Naive thymus-derived CD8-positive, alpha-beta T cell (primary cell): ENCODE results near the gene ATF3. TPM values are rescaled to one million over a fixed set of nuclear protein-coding genes. Genes with fewer than 3 reads are reported as not detected.
A peak's percentile ranks its signal among the peaks of the same experiment; 100 is the strongest.

Source experiments
- ATAC-seq, 2 donors: fragments of 150-1000 bp; cut with Tn5 transposase in 1 of 2; sonication (Bioruptor Pico), chemical (Tn5 transposase) in 1 of 2; 1 replicate in 1 of 2; 2 replicates in 1 of 2; pipeline ENCODE4 v1.10.0; 2021; ENCODE audit warnings: mild to moderate bottlenecking in 2 of 2, moderate library complexity in 2 of 2
- POLR2A ChIA-PET: fragments of 350-600 bp; sonication (Branson Sonifier 250); formaldehyde crosslinking; loops from one replicate; lab custom pipeline; 2021; ENCODE audit warnings: antibody characterized with exemption; lab: Charles Lee
- DNase-seq, 10 donors: peaks; one replicate each; pipeline versions ENCODE4 v3.0.0 to v3.0.0-alpha.2; 2020 to 2022
- H3K27ac Mint-ChIP-seq, 10 donors: one replicate each; pipeline ENCODE4 v1.8.0; 2020 to 2022; ENCODE audit warnings: mild to moderate bottlenecking in 10 of 10, mixed read lengths in 10 of 10, moderate library complexity in 4 of 10, inconsistent platforms in 1 of 10
- H3K27me3 Mint-ChIP-seq, 5 donors: one replicate each; pipeline ENCODE4 v1.8.0; 2021 to 2022; ENCODE audit warnings: mixed read lengths in 5 of 5
- H3K36me3 Mint-ChIP-seq, 3 donors: one replicate each; pipeline ENCODE4 v1.8.0; 2020 to 2022; ENCODE audit warnings: mixed read lengths in 3 of 3, mild to moderate bottlenecking in 2 of 3, inconsistent platforms in 1 of 3
- H3K4me1 Mint-ChIP-seq, 4 donors: one replicate each; pipeline ENCODE4 v1.8.0; 2021 to 2022; ENCODE audit warnings: mixed read lengths in 4 of 4
- H3K4me3 Mint-ChIP-seq, 10 donors: one replicate each; pipeline ENCODE4 v1.8.0; 2020 to 2022; ENCODE audit warnings: mild to moderate bottlenecking in 10 of 10, mixed read lengths in 10 of 10, moderate library complexity in 6 of 10, inconsistent platforms in 1 of 10
- H3K9me3 Mint-ChIP-seq, 9 donors: one replicate each; pipeline ENCODE4 v1.8.0; 2020 to 2022; ENCODE audit warnings: mixed read lengths in 9 of 9, mild to moderate bottlenecking in 3 of 9, inconsistent platforms in 1 of 9, moderate library complexity in 1 of 9
- polyA plus RNA-seq, 3 donors: library from polyadenylated mRNA; unstranded; fragments of 300-500 nt; fragmentation: Illumina TruSeq; gene quantifications; one replicate each; pipeline ENCODE4 v1.2.3, GENCODE V29; 2021
- total RNA-seq, 8 experiments: library from RNA in 2 of 8; stranded (reverse) in 2 of 8; gene quantifications; one replicate each; pipeline ENCODE4 v1.2.3 and lab custom pipeline; 2021 to 2026

Gene ATF3
- total and polyA plus RNA-seq, 5 experiments from 2014 or later: 1.4 to 1.8 TPM; not detected in 3

DNA sequence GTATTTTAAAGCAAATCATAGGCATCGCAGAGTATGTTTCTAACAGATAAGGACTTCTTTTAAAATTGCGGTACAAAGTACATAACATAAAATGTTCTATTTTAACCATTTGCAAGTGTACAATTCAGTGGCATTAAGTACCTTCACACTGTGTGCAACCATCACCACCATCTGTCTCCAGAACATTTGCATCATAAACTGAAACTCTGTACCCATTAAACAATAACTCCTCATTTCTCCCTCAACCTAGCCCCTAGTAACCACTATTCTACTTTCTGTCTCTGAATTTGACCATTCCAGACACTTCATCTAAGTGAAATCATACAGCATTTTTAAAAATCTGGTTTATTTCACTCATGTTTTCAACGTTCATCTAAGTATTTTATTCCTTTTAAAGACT lies 16.6 kb upstream of the ATF3 start:
- H3K4me3 Mint-ChIP-seq: no peak overlapping the region
- ATAC-seq: no peak
- H3K9me3 Mint-ChIP-seq: no peaks in the 10 kb centered on the region
- H3K27me3 Mint-ChIP-seq: peaks cover 2 to 29% (median 22%) of the 10 kb centered on the region in 5 donors
- DNase-seq: no peak
- no peaks in the 10 kb centered on the region for H3K36me3 Mint-ChIP-seq
- H3K27ac Mint-ChIP-seq: no peak overlapping the region
- peaks cover 1 to 16% (median 13%) of the 10 kb centered on the region in 4 donors for H3K4me1 Mint-ChIP-seq
- POLR2A ChIA-PET: no interaction called here

- ATAC-seq: no peak
- POLR2A ChIA-PET: no interaction called here
- Mint-ChIP-seq H3K27me3 (peaks cover 0 to 16% (median 8%) of the 10 kb centered on the region in 5 donors), H3K36me3 (no peaks in the 10 kb centered on the region), H3K9me3 (no peaks in the 10 kb centered on the region), H3K4me3 (no peak overlapping the region), H3K4me1 (peaks cover 3 to 21% (median 14%) of the 10 kb centered on the region in 4 donors), H3K27ac (peak overlapping the region in 1 of 10 donors; percentile 73)
- DNase-seq: no peak
Measured at GRCh38 chr1:212593821-212594251, 14.7 kb upstream of the ATF3 start.

DNA sequence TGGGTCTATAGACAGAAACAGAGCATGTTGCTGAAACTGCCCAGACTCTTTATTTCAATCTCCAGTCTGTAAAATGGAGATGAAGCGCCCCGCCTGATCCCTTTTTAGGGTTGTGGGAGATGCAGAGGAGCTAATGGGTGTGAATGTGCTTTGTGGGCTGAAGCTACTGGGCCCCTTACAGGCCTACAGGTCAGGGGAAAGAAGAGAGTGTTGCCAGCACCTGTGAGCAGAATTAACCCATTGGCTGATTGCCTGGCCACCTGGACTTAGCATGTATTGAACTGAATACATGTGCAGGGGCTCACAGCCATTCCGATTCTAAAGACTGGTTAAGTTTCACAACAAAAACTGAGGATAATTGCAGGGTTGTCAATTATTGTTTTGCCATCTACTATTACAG lies 13.9 kb upstream of the ATF3 start:
- H3K27me3 Mint-ChIP-seq: peaks cover 3 to 19% (median 4%) of the 10 kb centered on the region in 5 donors
- DNase-seq: no peak
- no peaks in the 10 kb centered on the region for H3K9me3 Mint-ChIP-seq
- no peak overlapping the region for H3K27ac Mint-ChIP-seq
- POLR2A ChIA-PET: no interaction called here
- no peak overlapping the region for H3K4me3 Mint-ChIP-seq
- no peak for ATAC-seq
- H3K36me3 Mint-ChIP-seq: no peaks in the 10 kb centered on the region
- H3K4me1 Mint-ChIP-seq: peaks cover 3 to 21% (median 14%) of the 10 kb centered on the region in 4 donors

- Mint-ChIP-seq H3K9me3 (no peaks in the 10 kb centered on the region), H3K36me3 (no peaks in the 10 kb centered on the region), H3K4me1 (peaks cover 3 to 21% (median 14%) of the 10 kb centered on the region in 4 donors), H3K27ac (peak overlapping the region in 1 of 10 donors; percentile 73), H3K27me3 (peaks cover 5 to 24% (median 9%) of the 10 kb centered on the region in 5 donors), H3K4me3 (no peak overlapping the region)
- no peak for ATAC-seq
- no peak for DNase-seq
- POLR2A ChIA-PET: no interaction called here
Measured at GRCh38 chr1:212595229-212595628, 13.3 kb upstream of the ATF3 start.

DNA sequence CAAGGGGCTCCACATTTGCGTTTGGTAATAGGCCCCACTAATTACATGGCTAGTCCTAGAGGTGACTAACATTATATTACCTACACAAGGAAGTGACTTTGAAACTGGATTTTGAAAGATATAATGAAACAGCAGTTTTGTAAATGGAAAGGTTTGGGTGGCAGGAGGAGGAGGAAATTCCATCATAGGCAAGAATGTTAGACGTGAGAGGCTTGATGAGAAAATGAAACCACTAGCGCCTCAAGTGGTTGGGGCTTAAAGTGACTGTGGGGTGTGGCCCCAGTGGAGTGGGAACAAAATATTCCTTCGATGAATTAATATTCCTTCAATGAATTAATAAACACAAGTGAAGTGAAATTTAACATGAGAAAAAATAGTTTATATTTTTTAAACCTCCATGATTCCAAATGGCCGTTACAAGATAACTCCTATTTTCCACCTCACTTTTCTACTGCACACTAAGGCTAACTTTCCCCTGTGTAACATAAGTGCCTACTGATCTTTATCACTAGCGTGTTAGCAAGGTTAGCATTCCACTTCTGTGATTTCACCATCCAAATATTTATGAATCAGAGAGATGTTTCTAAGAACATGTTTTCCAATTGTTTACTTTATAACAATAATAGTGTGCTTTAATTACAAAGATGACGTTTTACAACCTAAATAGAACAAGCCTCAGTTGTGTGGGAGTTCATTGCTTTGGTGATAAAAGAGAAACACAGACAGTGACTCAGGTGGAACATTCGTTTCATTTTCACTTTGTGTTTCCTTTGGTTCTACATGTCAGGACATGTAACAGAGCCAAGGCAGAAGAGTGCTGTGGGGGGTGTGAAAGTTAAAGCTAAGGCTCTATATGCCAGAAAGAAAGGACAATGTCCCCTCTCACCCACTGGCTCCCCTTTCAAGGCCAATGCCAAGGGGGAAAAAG lies 12.5 kb upstream of the ATF3 start:
- Mint-ChIP-seq H3K4me3 (peak overlapping the region; percentile 60 to 84 (median 78)), H3K27me3 (peaks cover 6 to 21% (median 12%) of the 10 kb centered on the region in 5 donors), H3K9me3 (no peaks in the 10 kb centered on the region), H3K4me1 (peaks cover 3 to 21% (median 14%) of the 10 kb centered on the region in 4 donors), H3K36me3 (no peaks in the 10 kb centered on the region), H3K27ac (peak overlapping the region in 9 of 10 donors; percentile 12 to 85 (median 74))
- DNase-seq: peak in 4 of 10 donors; percentile 7 to 51 (median 41)
- POLR2A ChIA-PET: no interaction called here
- peak; percentile 92 to 96 for ATAC-seq

DNA sequence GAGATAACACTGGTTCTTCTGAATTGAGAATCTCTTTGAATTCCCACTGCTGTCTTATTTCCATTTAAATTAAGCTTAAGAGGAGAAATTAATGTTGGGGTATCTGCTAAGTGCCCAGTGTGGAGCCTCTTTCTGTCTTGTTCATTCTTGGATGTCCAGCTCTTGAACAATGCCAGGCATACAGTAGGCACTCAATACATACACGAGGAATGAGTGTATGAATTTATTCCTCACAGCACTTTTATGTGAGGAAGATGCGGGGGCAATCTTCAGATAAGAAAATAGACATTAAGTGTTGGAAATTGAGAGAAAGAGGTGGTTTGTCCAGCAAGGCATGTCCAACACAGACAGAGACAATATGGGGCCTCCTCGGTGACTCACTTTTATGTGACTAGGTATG lies 11.8 kb upstream of the ATF3 start:
- H3K9me3 Mint-ChIP-seq: no peaks in the 10 kb centered on the region
- no peak for ATAC-seq
- H3K27me3 Mint-ChIP-seq: peaks cover 8 to 22% (median 14%) of the 10 kb centered on the region in 5 donors
- H3K4me1 Mint-ChIP-seq: peaks cover 3 to 21% (median 14%) of the 10 kb centered on the region in 4 donors
- peak overlapping the region in 2 of 10 donors; percentile 5 to 81 for H3K4me3 Mint-ChIP-seq
- no peak for DNase-seq
- POLR2A ChIA-PET: interaction anchor here (0.6 to 1.3 kb wide), 2 partner anchors 12 to 158 kb away, joined by 4 to 5 read pairs; partner anchors contain the start of gene ATF3
- H3K36me3 Mint-ChIP-seq: no peaks in the 10 kb centered on the region
- peak overlapping the region in 5 of 10 donors; percentile 23 to 83 (median 73) for H3K27ac Mint-ChIP-seq

DNA sequence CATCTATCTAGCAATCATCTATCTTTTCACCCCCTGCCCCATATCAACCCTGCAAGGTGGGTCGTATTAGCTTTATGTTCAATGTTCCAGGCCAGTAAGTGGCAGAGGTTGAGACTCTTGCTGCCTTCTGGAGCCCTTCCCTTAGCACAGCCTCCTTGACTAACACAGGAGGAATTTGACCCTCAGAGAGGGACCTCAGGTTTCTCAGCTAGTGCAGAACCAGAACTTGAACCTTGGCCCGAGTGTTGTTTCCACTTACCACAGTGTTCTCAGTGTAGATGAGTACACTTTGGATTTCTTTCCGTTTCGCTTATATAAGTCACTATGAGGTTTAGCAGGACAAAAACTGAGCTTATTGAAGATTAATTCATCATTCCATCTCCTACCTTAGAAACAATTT lies 11.1 kb upstream of the ATF3 start:
- Mint-ChIP-seq H3K36me3 (no peaks in the 10 kb centered on the region), H3K27me3 (peaks cover 8 to 24% (median 18%) of the 10 kb centered on the region in 5 donors), H3K4me1 (peaks cover 3 to 21% (median 14%) of the 10 kb centered on the region in 4 donors), H3K27ac (peak overlapping the region in 2 of 10 donors; percentile 11 to 24), H3K9me3 (no peaks in the 10 kb centered on the region), H3K4me3 (no peak overlapping the region)
- ATAC-seq (no peak), DNase-seq (no peak)
- POLR2A ChIA-PET: interaction anchor here (1.3 kb wide), 1 partner anchor 11 kb away, joined by 5 read pairs; the partner anchor contains the start of gene ATF3

DNA sequence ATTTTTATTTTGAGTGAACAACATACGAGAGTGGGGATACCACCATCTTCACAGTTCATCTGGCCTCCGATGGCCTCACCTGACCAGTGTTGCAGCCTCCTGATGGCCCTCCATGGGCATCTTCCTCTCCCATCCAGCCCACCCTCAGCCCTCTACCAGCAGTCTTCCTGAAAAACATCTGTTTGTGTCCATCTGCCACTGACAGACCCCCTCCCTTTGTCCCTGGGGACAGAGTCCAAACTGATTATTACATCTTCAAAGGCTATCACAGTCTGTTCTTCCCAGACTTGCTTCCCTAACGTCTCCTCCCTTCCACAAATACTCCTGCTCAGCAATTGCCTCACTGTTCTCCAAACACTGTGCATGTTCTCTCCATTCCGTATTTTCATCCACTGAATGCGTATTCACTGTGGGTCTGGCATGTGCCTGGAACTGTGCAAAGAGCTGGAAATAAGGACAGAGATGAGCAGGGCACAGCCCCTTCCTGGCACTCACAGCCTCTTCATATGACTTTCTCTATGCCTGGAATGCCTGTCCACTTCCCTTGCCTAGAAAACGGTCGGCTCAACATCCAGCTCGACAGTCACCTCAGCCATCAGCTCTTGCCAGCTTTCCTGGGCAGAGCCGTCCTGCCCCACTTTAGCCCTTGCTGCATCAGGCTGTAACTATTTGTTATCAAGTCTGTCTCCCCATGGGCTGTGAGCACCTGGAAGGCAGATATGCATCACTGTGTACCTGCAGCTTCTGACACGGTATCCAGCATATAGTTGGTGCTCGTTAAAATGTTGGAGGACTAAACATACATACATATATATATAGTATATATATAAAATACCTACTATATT lies 8.3 kb upstream of the ATF3 start:
- ATAC-seq: no peak
- Mint-ChIP-seq H3K27ac (no peak overlapping the region), H3K9me3 (no peaks in the 10 kb centered on the region), H3K4me1 (peaks cover 3 to 21% (median 14%) of the 10 kb centered on the region in 4 donors), H3K36me3 (no peaks in the 10 kb centered on the region), H3K27me3 (peaks cover 19 to 46% (median 38%) of the 10 kb centered on the region in 5 donors), H3K4me3 (no peak overlapping the region)
- POLR2A ChIA-PET: no interaction called here
- DNase-seq: no peak

- no peak for ATAC-seq
- H3K4me3 Mint-ChIP-seq: no peak overlapping the region
- no peak for DNase-seq
- no peaks in the 10 kb centered on the region for H3K36me3 Mint-ChIP-seq
- POLR2A ChIA-PET: no interaction called here
- peaks cover 3 to 17% (median 9%) of the 10 kb centered on the region in 4 donors for H3K4me1 Mint-ChIP-seq
- no peaks in the 10 kb centered on the region for H3K9me3 Mint-ChIP-seq
- H3K27me3 Mint-ChIP-seq: peaks cover 25 to 53% (median 45%) of the 10 kb centered on the region in 5 donors
- peak overlapping the region in 1 of 10 donors; percentile 78 for H3K27ac Mint-ChIP-seq
Measured at GRCh38 chr1:212600980-212601379, 7.6 kb upstream of the ATF3 start.

DNA sequence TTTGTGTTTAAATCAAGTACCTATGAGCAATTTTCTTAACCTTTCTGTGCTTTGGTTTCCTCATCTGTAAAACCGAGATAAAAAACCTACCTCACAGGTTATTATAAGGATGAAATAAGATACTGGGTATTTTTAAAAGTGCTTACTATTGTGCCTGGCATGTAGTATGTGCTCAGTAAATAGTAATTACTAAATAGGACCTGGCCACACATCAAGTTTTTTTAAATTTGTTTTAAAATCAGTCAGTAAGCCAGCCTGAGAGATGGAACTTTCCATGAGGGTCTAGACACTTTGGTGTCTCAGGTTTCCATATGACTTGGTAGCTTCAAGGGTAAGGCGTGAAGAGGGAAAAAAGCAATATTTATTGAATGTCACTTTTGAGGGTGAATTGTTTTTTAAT lies 7.0 kb upstream of the ATF3 start:
- no peak overlapping the region for H3K4me3 Mint-ChIP-seq
- POLR2A ChIA-PET: no interaction called here
- H3K27ac Mint-ChIP-seq: no peak overlapping the region
- no peaks in the 10 kb centered on the region for H3K36me3 Mint-ChIP-seq
- no peaks in the 10 kb centered on the region for H3K9me3 Mint-ChIP-seq
- H3K27me3 Mint-ChIP-seq: peaks cover 28 to 58% (median 50%) of the 10 kb centered on the region in 5 donors
- ATAC-seq (no peak), DNase-seq (no peak)
- peaks cover 1 to 17% (median 5%) of the 10 kb centered on the region in 4 donors for H3K4me1 Mint-ChIP-seq

- peaks cover 9 to 29% (median 22%) of the 10 kb centered on the region in 4 donors for H3K4me1 Mint-ChIP-seq
- peaks cover 0 to 4% (median 0%) of the 10 kb centered on the region in 3 donors for H3K36me3 Mint-ChIP-seq
- peak overlapping the region in 7 of 10 donors; percentile 2 to 94 (median 32) for H3K4me3 Mint-ChIP-seq
- H3K27me3 Mint-ChIP-seq: peaks cover 39 to 75% (median 63%) of the 10 kb centered on the region in 5 donors
- peak overlapping the region in 1 of 10 donors; percentile 16 for H3K27ac Mint-ChIP-seq
- ATAC-seq: no peak
- no peak for DNase-seq
- POLR2A ChIA-PET: interaction anchor here (0.6 kb wide), 1 partner anchor 551 kb away, joined by 5 read pairs; no protein-coding TSS in a partner anchor
- H3K9me3 Mint-ChIP-seq: no peaks in the 10 kb centered on the region
Measured at GRCh38 chr1:212605441-212606394, 2.8 kb upstream of the ATF3 start.
